Caco-2 (cell line): ENCODE results near the gene IGDCC3. TPM values are rescaled to one million over a fixed set of nuclear protein-coding genes. Genes with fewer than 3 reads are reported as not detected.

ENCODE experiments used
- total RNA-seq: library from RNA; stranded (reverse); gene quantifications from 2 replicates; pipeline ENCODE4 v1.2.3, GENCODE V29; 2022

IGDCC3 gene
- total RNA-seq, 1 experiment from 2014 or later = 51.2 TPM

Other genes with a start within 250 kb of the IGDCC3 start
- 26.2 and 32.6 TPM in 2 replicates for gene PDCD7, start 244.2 kb downstream of the IGDCC3 start, total RNA-seq
- gene CLPX, start 192.7 kb downstream of the IGDCC3 start, total RNA-seq = 51.4 and 59.4 TPM in 2 replicates
- gene CILP, start 166.5 kb downstream of the IGDCC3 start, total RNA-seq = not detected in 2 replicates
- 6.9 and 9.5 TPM in 2 replicates for gene PARP16, start 91.1 kb downstream of the IGDCC3 start, total RNA-seq
- gene RNU5A-1, start 82.0 kb downstream of the IGDCC3 start, total RNA-seq = not detected in 2 replicates
- not detected in 2 replicates for gene RNU5B-1, start 73.3 kb downstream of the IGDCC3 start, total RNA-seq
- 3.7 and 4.5 TPM in 2 replicates for gene IGDCC4, start 44.9 kb upstream of the IGDCC3 start, total RNA-seq
- gene DPP8, start 139.7 kb upstream of the IGDCC3 start, total RNA-seq = 22.9 and 23.4 TPM in 2 replicates
- gene HACD3, start 152.5 kb upstream of the IGDCC3 start, total RNA-seq = 118 and 127 TPM in 2 replicates
- gene INTS14, start 233.1 kb upstream of the IGDCC3 start, total RNA-seq = 37.7 and 38.2 TPM in 2 replicates
- gene SLC24A1, start 243.9 kb upstream of the IGDCC3 start, total RNA-seq = 6.0 and 8.7 TPM in 2 replicates